CD8-positive, alpha-beta memory T cell (primary cell): ENCODE measurements around the gene BAAT. TPM values are rescaled to one million over a fixed set of nuclear protein-coding genes. Genes with fewer than 3 reads are reported as not detected.
A peak's percentile ranks its signal among the peaks of the same experiment; 100 is the strongest.

Experiments used
- CTCF ChIA-PET: fragments of 350-600 bp; sonication (Branson Sonifier 250); formaldehyde crosslinking; loops from one replicate; lab custom pipeline; 2021; ENCODE audit warnings: antibody characterized with exemption; lab: Charles Lee
- POLR2A ChIA-PET: fragments of 350-600 bp; sonication (Branson Sonifier 250); formaldehyde crosslinking; loops from one replicate; lab custom pipeline; 2021; ENCODE audit warnings: antibody characterized with exemption; lab: Charles Lee
- DNase-seq, 5 donors: peaks; one replicate each; pipeline versions ENCODE4 v3.0.0 to v3.0.0-alpha.2; 2020 to 2022; ENCODE audit warnings: mixed read lengths in 1 of 5
- H3K27ac ChIP-seq: one replicate; pipeline ENCODE4 v1.7.0; 2013; ENCODE audit warnings: low read depth, mild to moderate bottlenecking, low read length, moderate library complexity
- H3K27me3 ChIP-seq: 2 replicates; pipeline ENCODE4 v1.7.0; 2013; ENCODE audit warnings: low read length, mild to moderate bottlenecking; ENCODE audit not compliant: insufficient read depth, poor library complexity, severe bottlenecking
- H3K36me3 ChIP-seq: 2 replicates; pipeline ENCODE4 v1.7.0; 2013; ENCODE audit warnings: mild to moderate bottlenecking, low read length, moderate library complexity; ENCODE audit not compliant: insufficient read depth
- H3K4me1 ChIP-seq: 2 replicates; pipeline ENCODE4 v1.7.0; 2013; ENCODE audit warnings: mild to moderate bottlenecking, low read length, moderate library complexity; ENCODE audit not compliant: insufficient read depth
- H3K4me3 ChIP-seq: 2 replicates; pipeline ENCODE4 v1.7.0; 2013; ENCODE audit warnings: mild to moderate bottlenecking, low read length
- H3K9me3 ChIP-seq: 2 replicates; pipeline ENCODE4 v1.7.0; 2013; ENCODE audit warnings: mild to moderate bottlenecking, low read length
- H3K27ac Mint-ChIP-seq, 8 donors: one replicate each; pipeline ENCODE4 v1.8.0; 2020 to 2021; ENCODE audit warnings: mixed read lengths in 8 of 8, mild to moderate bottlenecking in 6 of 8, inconsistent platforms in 3 of 8, moderate library complexity in 3 of 8
- H3K27me3 Mint-ChIP-seq, 2 donors: one replicate each; pipeline ENCODE4 v1.8.0; 2020 to 2021; ENCODE audit warnings: mixed read lengths in 2 of 2, mild to moderate bottlenecking in 1 of 2, moderate library complexity in 1 of 2
- H3K36me3 Mint-ChIP-seq, 3 donors: one replicate each; pipeline ENCODE4 v1.8.0; 2020 to 2021; ENCODE audit warnings: mixed read lengths in 3 of 3, inconsistent platforms in 1 of 3, mild to moderate bottlenecking in 1 of 3
- H3K4me1 Mint-ChIP-seq, 3 donors: one replicate each; pipeline ENCODE4 v1.8.0; 2020 to 2021; ENCODE audit warnings: mixed read lengths in 3 of 3, inconsistent platforms in 1 of 3, mild to moderate bottlenecking in 1 of 3
- H3K4me3 Mint-ChIP-seq, 7 donors: one replicate each; pipeline ENCODE4 v1.8.0; 2020 to 2021; ENCODE audit warnings: mixed read lengths in 7 of 7, mild to moderate bottlenecking in 6 of 7, moderate library complexity in 4 of 7, inconsistent platforms in 2 of 7
- H3K9me3 Mint-ChIP-seq, 5 donors: one replicate each; pipeline ENCODE4 v1.8.0; 2020 to 2022; ENCODE audit warnings: mixed read lengths in 5 of 5, mild to moderate bottlenecking in 3 of 5, moderate library complexity in 2 of 5, inconsistent platforms in 1 of 5
- polyA plus RNA-seq: library from polyadenylated mRNA; unstranded; fragments of 300-500 nt; fragmentation: Illumina TruSeq; gene quantifications from one replicate; pipeline ENCODE4 v1.2.3, GENCODE V29; 2021
- total RNA-seq, 2 experiments: library from RNA; stranded (reverse); gene quantifications; one replicate each; pipeline ENCODE4 v1.2.3, GENCODE V29; 2021

BAAT gene
- total and polyA plus RNA-seq, 3 experiments from 2014 or later, result 0.12 TPM; not detected in 2

GRCh38 chr9:101421653-101422065, 36.9 kb upstream of the BAAT start:
- Mint-ChIP-seq H3K36me3 (peaks cover 4 to 40% (median 5%) of the 10 kb centered on the region in 3 donors), H3K9me3 (peaks cover 24 to 54% (median 35%) of the 10 kb centered on the region in 5 donors), H3K27me3 (peaks cover 0 to 2% of the 10 kb centered on the region in 2 donors), H3K4me3 (no peak overlapping the region), H3K4me1 (no peaks in the 10 kb centered on the region), H3K27ac (no peak overlapping the region)
- CTCF ChIA-PET, result no interaction called here
- POLR2A ChIA-PET, result no interaction called here
- no peak overlapping the region for H3K4me3 ChIP-seq
- H3K4me1 ChIP-seq, result no peaks in the 10 kb centered on the region
- H3K9me3 ChIP-seq, result peaks cover 3% of the 10 kb centered on the region
- H3K27me3 ChIP-seq, result no peaks in the 10 kb centered on the region
- DNase-seq, result no peak
- no peaks in the 10 kb centered on the region for H3K36me3 ChIP-seq
- H3K27ac ChIP-seq, result no peak overlapping the region

GRCh38 chr9:101419863-101420262, 35.1 kb upstream of the BAAT start:
- H3K27me3 Mint-ChIP-seq, result peaks cover 0 to 2% of the 10 kb centered on the region in 2 donors
- no peaks in the 10 kb centered on the region for H3K4me1 Mint-ChIP-seq
- POLR2A ChIA-PET, result no interaction called here

GRCh38 chr9:101418518-101419430, 34.0 kb upstream of the BAAT start:
- Mint-ChIP-seq H3K9me3 (peaks cover 39 to 76% (median 54%) of the 10 kb centered on the region in 5 donors), H3K4me1 (no peaks in the 10 kb centered on the region), H3K36me3 (peaks cover 9 to 57% (median 10%) of the 10 kb centered on the region in 3 donors), H3K27me3 (peaks cover 0 to 5% of the 10 kb centered on the region in 2 donors), H3K4me3 (no peak overlapping the region), H3K27ac (peak overlapping the region in 1 of 8 donors; percentile 26)
- POLR2A ChIA-PET, result no interaction called here
- Histone ChIP-seq H3K4me3 (no peak overlapping the region), H3K4me1 (no peaks in the 10 kb centered on the region), H3K36me3 (no peaks in the 10 kb centered on the region), H3K27ac (no peak overlapping the region), H3K9me3 (peaks cover 5% of the 10 kb centered on the region), H3K27me3 (no peaks in the 10 kb centered on the region)
- CTCF ChIA-PET, result no interaction called here
- DNase-seq, result no peak

More at GRCh38 chr9:101419863-101420262, 35.1 kb upstream of the BAAT start:
- no peaks in the 10 kb centered on the region for H3K4me1 ChIP-seq
- no peak for DNase-seq
- peaks cover 3% of the 10 kb centered on the region for H3K9me3 ChIP-seq
- no peak overlapping the region for H3K27ac ChIP-seq
- no peak overlapping the region for H3K27ac Mint-ChIP-seq
- CTCF ChIA-PET, result no interaction called here
- peaks cover 4 to 48% (median 5%) of the 10 kb centered on the region in 3 donors for H3K36me3 Mint-ChIP-seq
- no peaks in the 10 kb centered on the region for H3K27me3 ChIP-seq
- H3K36me3 ChIP-seq, result no peaks in the 10 kb centered on the region
- H3K4me3 ChIP-seq, result no peak overlapping the region
- H3K4me3 Mint-ChIP-seq, result no peak overlapping the region
- peaks cover 31 to 67% (median 45%) of the 10 kb centered on the region in 5 donors for H3K9me3 Mint-ChIP-seq

GRCh38 chr9:101417977-101418376, 33.2 kb upstream of the BAAT start:
- H3K4me1 Mint-ChIP-seq, result no peaks in the 10 kb centered on the region
- peaks cover 13 to 57% (median 14%) of the 10 kb centered on the region in 3 donors for H3K36me3 Mint-ChIP-seq
- Histone ChIP-seq H3K4me3 (no peak overlapping the region), H3K27ac (no peak overlapping the region), H3K36me3 (no peaks in the 10 kb centered on the region), H3K4me1 (no peaks in the 10 kb centered on the region), H3K27me3 (no peaks in the 10 kb centered on the region), H3K9me3 (peaks cover 11% of the 10 kb centered on the region)
- H3K27ac Mint-ChIP-seq, result no peak overlapping the region
- peaks cover 47 to 77% (median 55%) of the 10 kb centered on the region in 5 donors for H3K9me3 Mint-ChIP-seq
- DNase-seq, result no peak
- peaks cover 0 to 3% of the 10 kb centered on the region in 2 donors for H3K27me3 Mint-ChIP-seq
- ChIA-PET CTCF (no interaction called here), POLR2A (no interaction called here)
- H3K4me3 Mint-ChIP-seq, result no peak overlapping the region

GRCh38 chr9:101417389-101417788, 32.6 kb upstream of the BAAT start:
- Mint-ChIP-seq H3K4me3 (no peak overlapping the region), H3K27me3 (peaks cover 0 to 3% of the 10 kb centered on the region in 2 donors), H3K4me1 (no peaks in the 10 kb centered on the region), H3K9me3 (peaks cover 51 to 80% (median 59%) of the 10 kb centered on the region in 5 donors), H3K27ac (no peak overlapping the region), H3K36me3 (peaks cover 16 to 62% (median 18%) of the 10 kb centered on the region in 3 donors)
- H3K36me3 ChIP-seq, result no peaks in the 10 kb centered on the region
- H3K27ac ChIP-seq, result no peak overlapping the region
- H3K9me3 ChIP-seq, result peaks cover 15% of the 10 kb centered on the region
- POLR2A ChIA-PET, result no interaction called here
- CTCF ChIA-PET, result no interaction called here
- no peak overlapping the region for H3K4me3 ChIP-seq
- H3K4me1 ChIP-seq, result no peaks in the 10 kb centered on the region
- no peak for DNase-seq
- H3K27me3 ChIP-seq, result no peaks in the 10 kb centered on the region

GRCh38 chr9:101415578-101415977, 30.8 kb upstream of the BAAT start:
- Histone ChIP-seq H3K9me3 (peaks cover 21% of the 10 kb centered on the region), H3K27me3 (no peaks in the 10 kb centered on the region), H3K4me3 (no peak overlapping the region), H3K4me1 (no peaks in the 10 kb centered on the region), H3K36me3 (no peaks in the 10 kb centered on the region), H3K27ac (no peak overlapping the region)
- Mint-ChIP-seq H3K9me3 (peaks cover 48 to 89% (median 69%) of the 10 kb centered on the region in 5 donors), H3K27ac (no peak overlapping the region), H3K4me3 (no peak overlapping the region), H3K36me3 (peaks cover 15 to 66% (median 27%) of the 10 kb centered on the region in 3 donors), H3K27me3 (peaks cover 0 to 3% of the 10 kb centered on the region in 2 donors), H3K4me1 (no peaks in the 10 kb centered on the region)
- ChIA-PET CTCF (no interaction called here), POLR2A (no interaction called here)
- no peak for DNase-seq

- ChIA-PET POLR2A (no interaction called here), CTCF (no interaction called here)
- no peaks in the 10 kb centered on the region for H3K4me1 ChIP-seq
- peaks cover 25% of the 10 kb centered on the region for H3K9me3 ChIP-seq
- H3K27me3 Mint-ChIP-seq, result peaks cover 0 to 3% of the 10 kb centered on the region in 2 donors
- H3K9me3 Mint-ChIP-seq, result peaks cover 48 to 91% (median 76%) of the 10 kb centered on the region in 5 donors
- H3K27ac Mint-ChIP-seq, result no peak overlapping the region
- H3K4me3 ChIP-seq, result no peak overlapping the region
- H3K27me3 ChIP-seq, result no peaks in the 10 kb centered on the region
- no peak for DNase-seq
- H3K4me3 Mint-ChIP-seq, result no peak overlapping the region
- H3K4me1 Mint-ChIP-seq, result no peaks in the 10 kb centered on the region
- no peaks in the 10 kb centered on the region for H3K36me3 ChIP-seq
- no peak overlapping the region for H3K27ac ChIP-seq
- H3K36me3 Mint-ChIP-seq, result peaks cover 15 to 64% (median 28%) of the 10 kb centered on the region in 3 donors
Measured at GRCh38 chr9:101414839-101415238, 30.0 kb upstream of the BAAT start.

GRCh38 chr9:101409079-101409477, 24.3 kb upstream of the BAAT start:
- Mint-ChIP-seq H3K27ac (no peak overlapping the region), H3K27me3 (no peaks in the 10 kb centered on the region), H3K4me3 (no peak overlapping the region), H3K9me3 (peaks cover 57 to 91% (median 83%) of the 10 kb centered on the region in 5 donors), H3K36me3 (peaks cover 50 to 84% (median 73%) of the 10 kb centered on the region in 3 donors), H3K4me1 (peaks cover 0 to 1% (median 0%) of the 10 kb centered on the region in 3 donors)
- Histone ChIP-seq H3K27ac (no peak overlapping the region), H3K4me3 (peak overlapping the region; percentile 9), H3K9me3 (peaks cover 55% of the 10 kb centered on the region), H3K27me3 (no peaks in the 10 kb centered on the region), H3K36me3 (peaks cover 41% of the 10 kb centered on the region), H3K4me1 (no peaks in the 10 kb centered on the region)
- ChIA-PET POLR2A (no interaction called here), CTCF (interaction anchor here (1.0 kb wide), 1 partner anchor 11 kb away, joined by 3 read pairs; the partner anchor contains the start of genes MRPL50 and ZNF189)
- no peak for DNase-seq
